GM21723 (cell line): Measurements from ENCODE around the gene LCLAT1.
A peak's percentile ranks its signal among the peaks of the same experiment; 100 is the strongest.
"Not testable (repeated sequence)": the region's sequence is repeated elsewhere in the genome, so short reads cannot be mapped to it uniquely, and the experiment has no call there.

ENCODE experiments used
- ATAC-seq: cut with Tn5 transposase; IDR thresholded peaks from one replicate; pipeline ENCODE4 v1.9.1; 2021; ENCODE audit warnings: mild to moderate bottlenecking, moderate library complexity; ENCODE audit not compliant: unreplicated experiment

The LCLAT1 gene

DNA sequence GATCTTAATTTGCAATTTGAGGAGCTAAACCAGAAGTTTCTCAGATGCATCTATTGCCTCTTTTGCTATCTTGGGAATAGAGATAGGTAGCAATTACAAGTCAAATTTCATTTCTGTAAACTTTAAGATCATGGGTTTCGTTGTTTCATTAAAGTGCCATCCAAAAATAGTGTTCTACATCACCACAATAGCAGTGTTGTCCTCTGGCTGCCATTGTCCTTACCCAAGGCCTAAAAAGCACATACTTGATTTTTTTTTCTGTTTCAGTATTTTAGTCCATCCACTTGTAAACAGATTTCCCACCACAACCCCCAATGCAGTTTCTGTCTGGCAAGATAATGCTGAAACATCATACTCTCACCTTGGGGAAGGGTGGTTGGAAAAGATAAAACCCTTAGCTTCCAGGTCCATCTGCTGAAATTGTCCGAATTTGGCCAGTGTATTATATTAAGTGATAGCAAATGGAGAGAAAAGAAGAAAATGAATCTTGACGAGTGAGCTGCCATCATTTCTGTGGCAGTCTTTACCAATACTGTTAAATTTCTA, 136.2 kb downstream of the LCLAT1 start:
- no peak for ATAC-seq

DNA sequence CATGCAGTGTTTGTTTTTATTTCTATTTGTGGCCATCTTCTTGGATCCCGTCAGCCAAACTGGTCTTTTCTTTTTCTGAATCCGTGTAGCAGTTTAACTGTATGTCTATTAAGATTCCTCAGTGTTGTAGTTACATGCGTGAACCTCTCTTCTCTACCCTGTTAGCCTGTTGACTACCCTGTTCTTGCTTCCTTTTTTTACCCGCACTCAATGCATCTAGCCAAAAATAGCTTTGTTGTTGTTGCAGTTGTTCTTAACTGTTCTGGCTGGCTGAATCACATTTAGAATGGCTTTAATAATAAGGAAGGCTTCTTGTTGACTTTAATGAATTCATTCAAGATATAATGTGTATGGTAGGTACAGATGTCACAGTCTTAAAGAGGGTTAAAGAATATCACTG, 137.1 kb downstream of the LCLAT1 start:
- ATAC-seq = peak; percentile 80

DNA sequence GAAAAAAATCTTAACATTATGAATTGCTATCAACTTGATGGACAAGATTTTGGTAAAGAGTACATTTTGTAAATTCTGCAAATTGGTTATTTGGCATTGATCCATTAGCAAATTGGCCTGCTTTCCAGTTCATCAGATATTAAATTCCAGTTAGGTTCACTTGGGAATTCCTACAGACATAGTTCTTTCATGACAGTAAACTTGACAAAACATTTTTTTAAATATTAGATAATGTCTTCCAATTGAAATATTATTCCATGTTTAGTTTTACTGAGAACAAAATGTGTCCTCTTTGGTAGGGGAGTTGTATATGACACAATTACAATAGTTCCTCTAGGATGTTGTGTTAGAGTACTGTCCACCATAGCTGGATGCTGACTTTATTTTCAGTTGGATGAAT, 141.9 kb downstream of the LCLAT1 start:
- ATAC-seq = no peak

DNA sequence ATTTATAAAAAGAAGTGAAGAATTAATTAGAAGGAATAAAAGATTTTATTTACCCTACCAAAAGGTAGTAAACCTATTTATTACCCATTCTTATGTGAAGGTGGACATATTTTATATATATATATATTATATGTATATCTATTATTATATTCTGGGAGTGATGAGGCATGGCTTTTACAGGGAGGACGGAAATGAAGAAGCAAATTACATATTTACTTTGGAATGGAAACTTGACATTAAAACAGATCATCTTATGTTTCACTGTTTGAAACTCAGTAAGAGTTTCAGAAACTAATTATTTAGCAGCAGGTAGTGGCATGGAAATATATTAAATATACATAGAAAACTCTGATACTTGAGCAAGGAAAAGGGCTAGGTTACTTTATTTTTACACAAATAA, 143.4 kb downstream of the LCLAT1 start:
- ATAC-seq = no peak

DNA sequence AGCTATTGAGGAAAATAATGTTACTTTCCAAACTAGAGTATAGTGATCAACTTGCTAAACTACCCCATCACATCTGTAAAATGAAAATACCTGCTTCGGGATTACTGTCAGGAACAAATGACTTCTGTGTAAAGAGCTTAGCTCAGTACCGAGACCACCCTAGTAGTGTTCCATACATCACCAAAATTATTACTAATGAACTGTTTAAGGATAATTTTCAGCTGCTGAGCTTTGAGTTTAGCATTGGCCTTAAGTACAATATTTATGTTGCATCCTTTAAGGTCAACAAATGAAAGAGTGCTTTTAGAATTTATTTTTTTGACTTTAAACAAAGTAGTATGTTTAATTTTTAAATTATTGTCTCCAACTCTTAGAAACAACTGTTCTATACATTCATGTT, 144.1 kb downstream of the LCLAT1 start:
- no peak for ATAC-seq

DNA sequence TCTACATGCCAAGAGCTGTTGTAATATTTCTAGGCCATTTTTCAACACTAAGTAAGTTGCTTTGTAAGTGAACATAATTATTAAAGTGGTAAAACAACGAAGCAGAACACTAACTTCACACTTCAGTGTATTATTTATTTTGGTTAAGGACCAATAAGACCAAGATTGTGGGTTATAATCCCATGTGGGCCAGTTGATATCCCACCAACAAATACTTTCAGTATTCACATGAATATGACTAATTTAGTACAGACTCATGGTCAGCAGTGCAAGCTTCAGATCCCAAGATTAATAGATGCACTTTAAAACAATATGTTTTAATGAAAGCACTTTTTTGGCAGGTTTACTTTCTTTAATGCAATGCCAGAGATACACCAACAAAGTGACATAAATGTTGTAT, 154.3 kb downstream of the LCLAT1 start:
- no peak for ATAC-seq

DNA sequence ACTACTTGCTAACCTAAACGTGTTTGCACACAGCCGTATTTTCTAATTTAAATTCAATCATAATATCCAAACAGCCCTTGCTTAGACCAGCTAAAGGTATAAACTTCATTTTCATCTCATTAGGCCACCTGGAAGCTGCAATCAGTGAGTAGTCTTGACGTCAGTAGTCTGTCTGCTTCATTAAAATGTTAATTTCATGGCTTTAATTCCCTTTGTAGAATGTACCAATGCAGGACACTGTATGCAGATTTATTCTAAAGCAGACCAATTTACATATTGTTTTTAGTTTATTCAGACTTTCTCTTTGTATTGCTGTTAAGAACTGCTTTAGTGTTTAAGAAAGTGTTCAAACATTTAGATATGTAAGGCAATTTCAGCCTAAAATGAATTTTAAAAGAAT, 158.2 kb downstream of the LCLAT1 start:
- no peak for ATAC-seq

DNA sequence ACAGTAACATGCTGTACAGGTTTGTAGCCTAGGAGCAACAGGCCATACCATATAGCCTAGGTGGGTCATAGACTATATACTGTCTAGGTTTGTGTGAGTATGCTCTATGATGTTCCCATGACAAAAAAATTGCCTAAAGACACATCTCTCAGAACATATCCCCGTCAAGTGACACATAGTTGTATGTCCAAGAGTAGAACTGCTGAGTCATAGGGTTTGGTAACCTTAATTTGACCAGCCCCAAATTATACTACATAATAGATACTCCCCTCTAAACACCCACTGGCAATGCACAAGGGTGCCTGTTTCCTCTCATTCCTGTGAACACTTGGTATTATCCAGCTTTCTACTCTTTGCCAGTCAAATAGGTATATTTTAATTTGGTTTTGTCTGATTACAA, 161.6 kb downstream of the LCLAT1 start:
- ATAC-seq = no peak

DNA sequence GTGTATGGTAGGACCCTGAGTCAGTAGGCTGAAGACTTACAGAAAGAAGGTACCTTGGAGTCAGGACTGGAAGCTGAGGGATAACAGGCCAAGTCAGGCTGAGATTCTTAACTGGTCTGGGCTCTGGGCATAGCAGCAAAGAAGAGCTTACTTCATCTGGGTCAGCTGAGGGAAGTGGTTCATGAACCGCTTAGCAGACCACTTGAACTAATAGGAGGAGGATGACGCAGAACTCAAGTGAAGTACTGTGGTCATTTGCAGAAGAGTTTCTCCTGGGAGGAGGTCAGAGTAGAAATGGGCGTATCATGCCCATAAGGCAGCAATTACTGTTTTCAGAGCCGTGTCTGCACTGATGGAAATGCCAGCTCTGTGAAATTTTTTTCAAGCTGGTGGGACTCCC, 164.5 kb downstream of the LCLAT1 start:
- ATAC-seq = no peak

DNA sequence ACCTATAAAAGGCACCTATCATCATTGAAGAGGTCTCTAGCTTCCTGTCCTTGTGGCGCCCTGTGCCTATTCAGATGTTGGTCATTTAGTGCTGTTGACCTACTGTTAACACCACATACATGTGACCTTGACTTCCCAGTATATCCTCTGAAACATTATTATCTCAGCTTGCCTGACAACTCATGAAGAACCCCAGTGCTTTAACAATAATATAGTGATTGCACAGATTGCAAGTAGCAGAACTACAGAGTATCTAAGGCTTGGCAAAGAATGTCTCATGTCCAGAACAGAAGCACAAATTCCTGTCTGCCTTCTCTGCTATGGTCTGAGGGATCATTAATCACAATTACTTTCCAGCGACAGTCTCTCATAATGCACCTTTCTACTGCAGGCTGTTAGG, 165.3 kb downstream of the LCLAT1 start:
- no peak for ATAC-seq

DNA sequence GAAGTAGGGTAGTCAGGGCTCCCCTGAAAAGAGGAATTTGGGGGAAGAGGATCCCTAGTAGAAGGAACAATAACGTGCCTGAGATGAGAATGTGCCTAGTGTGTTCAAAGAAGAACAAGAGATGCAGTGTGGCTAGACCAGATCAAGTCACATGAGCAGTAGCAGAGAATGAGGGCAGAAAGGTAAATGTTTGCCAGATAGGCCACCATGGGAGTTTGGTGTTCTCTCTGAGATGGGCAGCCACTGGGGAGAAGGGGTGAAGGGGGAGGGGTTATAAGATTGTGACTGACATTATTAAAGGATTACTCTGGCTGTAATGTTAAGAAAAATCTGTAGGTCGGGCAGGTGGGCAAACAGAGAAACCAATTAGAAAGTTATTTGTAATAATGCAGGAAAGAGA, 166.0 kb downstream of the LCLAT1 start:
- no peak for ATAC-seq

DNA sequence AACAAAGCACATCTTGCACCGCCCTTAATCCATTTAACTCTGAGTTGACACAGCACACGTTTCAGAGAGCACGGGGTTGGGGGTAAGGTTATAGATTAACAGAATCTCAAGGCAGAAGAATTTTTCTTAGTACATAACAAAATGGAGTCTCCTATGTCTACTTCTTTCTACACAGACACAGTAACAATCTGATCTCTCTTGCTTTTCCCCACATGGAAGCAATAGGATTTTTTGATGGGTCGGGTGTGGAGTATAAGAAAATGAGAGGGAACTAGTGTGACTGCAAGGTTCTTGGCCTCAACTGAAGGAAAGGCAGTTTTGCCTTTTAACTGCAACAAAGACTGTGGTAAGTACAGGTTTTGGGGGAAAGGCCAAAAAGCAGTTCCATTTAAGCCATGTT, 167.2 kb downstream of the LCLAT1 start:
- not testable (repeated sequence) for ATAC-seq

DNA sequence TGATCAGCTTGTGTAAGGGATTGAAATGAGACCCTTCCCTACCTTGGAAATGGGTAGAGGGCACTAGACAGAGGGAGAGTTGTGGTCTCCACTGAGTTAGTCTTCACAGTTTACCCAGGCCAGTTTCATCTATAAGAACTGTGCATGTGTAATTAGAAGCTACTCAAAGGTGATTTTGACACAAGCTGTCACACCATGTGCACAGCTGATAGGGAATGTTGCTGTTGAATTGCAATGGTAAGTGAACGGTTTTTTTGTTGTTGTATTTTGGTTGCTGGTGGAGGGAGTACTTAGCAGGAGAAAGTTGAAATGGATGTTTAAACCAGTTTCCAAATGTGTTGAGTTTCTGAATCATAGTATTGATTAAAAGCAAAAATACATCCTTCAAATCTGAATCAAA, 168.9 kb downstream of the LCLAT1 start:
- ATAC-seq = no peak

DNA sequence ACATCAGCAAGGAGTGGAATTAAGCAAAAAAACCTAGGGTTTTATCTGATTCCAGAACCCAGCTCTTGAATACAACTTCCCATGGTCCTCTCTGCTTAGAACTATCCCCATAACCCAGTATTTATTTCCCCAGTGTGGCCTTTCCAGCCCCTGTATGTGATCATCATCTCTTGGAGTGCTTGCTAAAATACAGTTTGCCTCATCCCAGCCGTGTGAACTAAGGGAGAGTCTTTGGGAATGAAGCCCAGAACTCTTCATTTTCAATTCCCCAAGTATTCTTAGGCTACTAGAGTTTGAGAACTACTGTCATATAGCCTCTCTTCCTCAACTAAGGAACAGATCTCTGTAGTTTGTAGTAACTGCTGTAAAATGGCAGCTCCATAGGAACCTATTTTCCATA, 173.1 kb downstream of the LCLAT1 start:
- no peak for ATAC-seq

DNA sequence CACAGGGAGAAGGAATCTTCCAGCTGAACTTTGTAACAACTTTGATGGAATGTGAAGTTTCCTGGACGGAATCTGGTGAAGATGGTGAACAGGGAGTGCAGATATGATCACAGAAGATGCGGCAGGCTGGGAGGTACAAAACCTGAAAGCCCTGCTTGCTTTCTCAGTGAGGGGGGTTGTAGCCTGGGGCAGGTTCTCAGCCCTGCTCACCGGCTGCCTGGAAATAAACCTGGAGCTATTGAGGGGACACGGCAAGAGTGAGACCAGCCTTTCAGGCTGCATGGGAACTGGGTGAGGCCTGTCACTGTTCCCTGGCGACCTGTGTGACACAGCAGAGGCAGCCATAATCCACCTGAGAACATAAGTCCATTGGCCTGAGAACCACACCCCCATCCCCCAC, 174.8 kb downstream of the LCLAT1 start:
- no peak for ATAC-seq

DNA sequence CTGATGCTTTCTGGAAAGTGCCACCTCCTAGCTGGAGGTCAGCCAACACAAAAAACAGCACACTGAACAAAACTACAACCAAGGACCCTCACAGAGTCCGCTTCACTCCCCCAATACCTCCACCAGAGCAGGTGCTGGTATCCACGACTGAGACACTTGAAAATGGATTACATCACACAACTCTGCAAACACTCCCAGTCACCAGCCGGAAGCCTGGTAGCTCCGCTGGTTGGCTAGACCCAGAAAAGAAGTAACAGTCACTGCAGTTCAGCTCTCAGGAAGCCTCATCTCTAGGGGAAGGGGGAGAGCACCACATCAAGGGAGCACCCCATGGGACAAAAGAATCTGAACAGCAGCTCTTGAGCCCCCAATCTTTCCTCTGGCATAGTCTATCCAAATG, 175.4 kb downstream of the LCLAT1 start:
- no peak for ATAC-seq

DNA sequence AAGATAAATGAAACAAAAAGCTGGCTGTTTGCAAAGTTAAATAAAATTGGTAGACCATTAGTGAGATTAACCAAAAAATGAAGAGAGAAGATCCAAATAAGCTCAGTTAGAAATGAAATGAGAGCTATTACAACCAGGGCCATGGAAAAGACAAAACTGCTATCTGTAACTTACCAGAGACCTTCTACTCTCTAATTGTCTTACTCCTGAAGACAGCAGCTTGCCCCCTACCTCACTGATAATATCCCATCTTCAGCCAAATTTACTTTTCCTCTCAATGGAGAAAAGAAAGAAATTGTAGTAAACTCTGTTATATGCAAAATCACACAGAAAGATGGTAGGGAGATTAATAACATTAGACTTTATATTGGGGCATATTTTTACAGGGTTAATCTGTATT, 178.2 kb downstream of the LCLAT1 start:
- no peak for ATAC-seq

DNA sequence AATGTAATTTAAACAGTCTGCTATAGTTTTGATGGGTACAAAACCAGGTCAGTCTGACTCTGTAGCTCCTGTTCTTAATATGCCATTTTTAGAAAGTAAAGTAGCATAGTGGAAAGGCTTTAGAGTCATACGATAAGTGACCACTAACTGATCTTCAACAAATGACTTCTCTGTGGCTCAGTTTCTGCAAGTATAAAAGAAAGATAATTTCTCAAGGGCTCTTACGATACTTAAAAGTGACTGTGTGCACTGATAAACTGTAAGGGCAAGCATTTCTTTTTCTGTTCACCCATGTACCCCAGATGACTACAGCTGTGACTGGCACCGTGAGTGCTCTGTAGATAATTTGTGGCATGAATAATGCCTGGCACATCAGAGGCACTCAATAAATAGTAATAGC, 178.7 kb downstream of the LCLAT1 start:
- ATAC-seq = no peak

DNA sequence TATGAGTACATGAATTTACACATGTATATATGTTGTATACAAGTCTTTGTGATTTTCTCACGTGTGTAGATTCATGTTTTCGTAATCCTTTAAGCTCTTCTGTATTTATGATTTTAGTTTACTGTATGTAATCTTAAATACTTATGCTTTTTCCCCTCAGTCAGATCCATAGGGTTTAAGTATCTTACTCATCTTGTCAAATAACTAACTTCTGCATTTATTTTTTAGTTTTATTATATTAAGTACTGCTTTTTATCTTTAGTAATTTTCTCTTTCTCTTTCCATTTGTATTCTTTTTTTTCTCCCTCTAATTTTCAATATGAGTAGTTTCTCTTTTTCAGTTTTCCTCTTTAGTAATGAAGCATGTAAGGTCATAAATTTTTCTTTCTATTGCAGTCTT, 179.4 kb downstream of the LCLAT1 start:
- ATAC-seq = no peak

DNA sequence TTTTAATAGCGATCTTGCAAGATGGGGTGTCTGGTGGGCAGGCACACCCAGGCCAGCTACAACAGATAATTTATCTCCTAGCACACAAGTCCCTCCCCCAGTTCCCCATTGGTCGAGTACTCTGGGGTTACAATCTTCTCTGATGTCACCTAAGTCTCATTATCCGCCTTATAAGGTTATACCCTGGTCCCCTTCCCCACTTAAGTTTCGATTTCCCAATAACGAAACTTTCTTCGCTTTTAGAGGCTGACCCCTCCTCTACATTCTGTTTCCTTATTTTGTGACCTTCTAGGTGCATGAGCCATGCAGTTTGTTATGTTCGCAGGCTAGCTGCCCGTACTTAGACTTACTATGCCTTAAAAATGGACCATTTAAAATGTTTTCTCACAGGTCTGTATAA, 180.1 kb downstream of the LCLAT1 start:
- ATAC-seq = no peak

DNA sequence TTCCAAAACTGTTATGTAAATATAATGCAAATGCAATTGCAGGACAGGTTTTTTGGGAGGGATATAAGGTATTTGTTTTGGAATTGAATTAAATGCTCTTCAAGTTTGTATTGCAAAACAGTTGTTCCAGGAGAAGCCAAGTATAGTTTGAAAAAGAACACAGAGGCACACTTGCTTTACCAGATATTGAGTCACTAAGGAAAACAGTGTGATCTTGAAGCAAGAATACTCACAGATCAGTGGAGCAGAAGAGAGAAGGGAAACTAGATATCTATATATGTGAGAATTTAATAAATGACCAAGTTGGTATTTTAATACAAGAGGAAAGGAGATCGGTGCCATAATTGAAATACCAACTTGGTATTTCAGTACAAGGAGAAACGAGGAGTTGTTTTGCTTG, 181.3 kb downstream of the LCLAT1 start:
- ATAC-seq = no peak

DNA sequence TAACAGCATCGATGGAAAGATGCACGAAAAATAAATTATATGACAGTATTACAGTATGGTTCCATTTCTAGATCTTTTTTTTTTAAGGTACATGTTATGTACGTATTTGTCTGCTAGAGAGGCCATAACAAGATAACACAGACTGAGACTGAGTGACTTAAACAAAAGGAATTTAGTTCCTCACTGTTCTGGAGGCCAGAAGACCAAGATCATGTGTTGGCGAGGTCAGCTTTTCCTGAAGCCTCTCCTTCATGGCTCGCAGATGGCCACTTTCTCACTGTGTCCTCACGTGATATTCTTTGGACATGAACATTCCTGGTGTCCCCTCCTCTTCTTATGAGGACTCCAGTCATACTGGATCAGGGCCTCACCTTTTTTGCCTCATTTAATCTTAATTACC, 182.8 kb downstream of the LCLAT1 start:
- no peak for ATAC-seq

DNA sequence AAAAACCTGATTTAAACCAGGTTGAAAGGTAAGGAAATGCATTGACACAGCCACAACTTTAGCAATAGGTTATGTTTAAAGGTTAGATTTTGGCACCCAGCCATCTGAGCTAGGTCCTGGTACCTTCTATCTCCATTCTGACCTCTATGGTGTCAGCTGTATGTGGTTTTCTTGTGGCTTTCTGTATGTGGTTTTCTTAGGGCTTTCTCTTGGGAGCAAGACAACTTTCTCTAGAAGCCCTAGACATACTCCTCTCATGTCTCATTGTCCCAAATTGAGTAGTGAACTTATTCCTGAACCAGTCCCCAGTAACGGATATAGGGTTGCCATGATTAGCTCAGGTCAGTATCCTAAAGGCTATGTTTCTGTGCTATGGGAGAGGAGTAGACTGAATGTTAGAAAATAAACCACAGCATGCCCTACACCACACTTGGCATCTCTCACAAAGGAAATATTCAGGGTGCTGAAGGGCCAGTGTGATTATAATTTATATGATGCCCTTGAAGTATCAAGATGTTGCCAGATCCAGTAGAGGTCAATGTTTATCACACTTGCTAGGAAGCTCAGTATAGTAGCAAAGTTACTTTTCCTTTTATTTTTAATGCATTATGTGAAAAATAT, 184.1 kb downstream of the LCLAT1 start:
- peak; percentile 72 for ATAC-seq
